ENCODE measurements around the gene TP53I11. TPM values are rescaled to one million over a fixed set of nuclear protein-coding genes. Genes with fewer than 3 reads are reported as not detected.

The TP53I11 gene
- total RNA-seq, 1 donor from 2014 or later = 83.6 TPM

DNA sequence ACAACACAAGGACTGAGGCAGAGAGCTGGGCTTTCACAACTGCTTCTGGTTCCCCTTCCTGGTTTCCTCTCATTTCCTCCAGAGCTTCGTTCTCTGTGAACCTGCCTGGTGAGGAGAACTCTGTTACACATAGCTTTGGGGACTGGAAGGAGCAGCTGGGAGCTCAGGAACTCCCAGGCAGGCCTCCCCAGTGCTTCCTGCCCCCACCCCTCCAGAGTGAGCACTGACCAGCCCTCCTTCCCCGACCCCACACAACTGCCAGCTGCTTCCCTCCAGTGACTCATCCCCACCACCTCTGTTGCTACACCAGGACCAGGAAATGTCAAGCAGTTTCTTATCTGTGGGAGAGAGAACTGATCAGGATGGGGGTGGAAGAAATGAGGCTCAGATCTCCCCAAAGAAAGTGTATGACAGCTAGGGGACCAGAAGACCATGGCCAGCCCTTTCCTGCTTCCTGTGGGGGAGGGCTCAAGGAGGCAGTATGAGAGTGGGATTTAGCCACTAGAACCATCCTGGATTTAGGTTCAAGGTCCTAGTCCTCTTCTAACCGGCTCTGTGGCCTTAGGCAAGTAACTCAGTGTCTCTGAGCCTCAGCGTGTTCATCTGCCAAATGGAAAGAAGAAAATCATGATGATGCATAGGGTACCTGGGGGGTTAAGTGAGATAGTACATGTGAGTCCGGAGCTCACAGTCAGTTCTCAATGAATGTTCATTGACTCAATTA, 4.5 kb upstream of the TP53I11 start:
- Mint-ChIP-seq H3K4me3 (peak overlapping the region; percentile 16), H3K27ac (ENCODE audit: unreplicated experiment) (no peak overlapping the region), H3K27me3 (ENCODE audit: low read depth) (peaks cover 45% of the 10 kb centered on the region), H3K9me3 (no peaks in the 10 kb centered on the region), H3K4me1 (peaks cover 61% of the 10 kb centered on the region), H3K36me3 (ENCODE audit: low read depth) (no peaks in the 10 kb centered on the region)
- TF ChIP-seq, protein P1, sequence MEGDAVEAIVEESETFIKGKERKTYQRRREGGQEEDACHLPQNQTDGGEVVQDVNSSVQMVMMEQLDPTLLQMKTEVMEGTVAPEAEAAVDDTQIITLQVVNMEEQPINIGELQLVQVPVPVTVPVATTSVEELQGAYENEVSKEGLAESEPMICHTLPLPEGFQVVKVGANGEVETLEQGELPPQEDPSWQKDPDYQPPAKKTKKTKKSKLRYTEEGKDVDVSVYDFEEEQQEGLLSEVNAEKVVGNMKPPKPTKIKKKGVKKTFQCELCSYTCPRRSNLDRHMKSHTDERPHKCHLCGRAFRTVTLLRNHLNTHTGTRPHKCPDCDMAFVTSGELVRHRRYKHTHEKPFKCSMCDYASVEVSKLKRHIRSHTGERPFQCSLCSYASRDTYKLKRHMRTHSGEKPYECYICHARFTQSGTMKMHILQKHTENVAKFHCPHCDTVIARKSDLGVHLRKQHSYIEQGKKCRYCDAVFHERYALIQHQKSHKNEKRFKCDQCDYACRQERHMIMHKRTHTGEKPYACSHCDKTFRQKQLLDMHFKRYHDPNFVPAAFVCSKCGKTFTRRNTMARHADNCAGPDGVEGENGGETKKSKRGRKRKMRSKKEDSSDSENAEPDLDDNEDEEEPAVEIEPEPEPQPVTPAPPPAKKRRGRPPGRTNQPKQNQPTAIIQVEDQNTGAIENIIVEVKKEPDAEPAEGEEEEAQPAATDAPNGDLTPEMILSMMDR (conservative IDR thresholded peaks at IDR 0.05) = no peak
- no peak for DNase-seq (ENCODE audit: low read depth, low spot score)

DNA sequence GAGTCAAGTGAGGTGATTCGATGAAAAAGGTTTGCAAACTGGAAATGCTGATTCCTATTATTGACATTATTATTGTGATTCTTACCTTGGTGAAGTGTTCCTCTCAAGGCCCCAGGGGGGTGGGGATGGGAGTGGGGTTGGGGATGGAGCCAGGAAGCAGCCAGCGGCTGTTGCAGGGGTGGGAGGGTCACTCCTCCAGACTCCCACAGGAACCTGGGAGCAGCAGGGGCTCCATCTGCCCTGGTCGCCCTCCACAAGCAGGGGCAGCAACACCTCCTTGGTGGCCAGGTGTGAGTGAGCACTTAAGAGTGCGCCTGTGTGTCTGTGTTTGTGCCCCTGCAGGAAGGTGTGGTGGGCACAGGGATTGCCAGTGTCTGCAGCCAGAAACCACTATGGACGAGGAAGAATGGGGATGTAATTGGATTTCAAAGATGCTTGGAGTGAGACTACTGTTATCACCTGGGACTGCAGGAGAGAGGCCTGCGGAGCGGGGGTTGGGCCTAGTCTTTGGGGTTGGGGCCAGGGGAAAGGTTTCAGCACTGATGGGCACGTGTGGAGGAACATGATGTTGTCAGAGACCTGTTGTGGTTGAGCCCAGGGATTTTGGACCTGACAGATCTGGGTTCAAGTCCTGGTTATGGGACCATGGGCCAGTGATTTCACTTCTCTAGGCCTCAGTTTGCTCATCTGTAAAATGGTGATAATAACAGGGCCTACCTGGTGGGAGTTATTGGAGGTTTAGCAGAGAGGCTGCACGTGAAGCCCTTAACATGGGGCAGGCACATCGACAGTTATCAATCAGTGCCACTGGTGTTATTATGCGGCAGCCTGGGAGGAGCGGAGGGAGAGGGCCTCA, 3.6 kb upstream of the TP53I11 start:
- TF ChIP-seq, protein P1 (conservative IDR thresholded peaks at IDR 0.05) = no peak
- no peak for DNase-seq (ENCODE audit: low read depth, low spot score)
- Mint-ChIP-seq H3K36me3 (ENCODE audit: low read depth) (no peaks in the 10 kb centered on the region), H3K4me1 (peaks cover 52% of the 10 kb centered on the region), H3K27ac (ENCODE audit: unreplicated experiment) (no peak overlapping the region), H3K4me3 (peak overlapping the region; percentile 74), H3K27me3 (ENCODE audit: low read depth) (peaks cover 40% of the 10 kb centered on the region), H3K9me3 (no peaks in the 10 kb centered on the region)

DNA sequence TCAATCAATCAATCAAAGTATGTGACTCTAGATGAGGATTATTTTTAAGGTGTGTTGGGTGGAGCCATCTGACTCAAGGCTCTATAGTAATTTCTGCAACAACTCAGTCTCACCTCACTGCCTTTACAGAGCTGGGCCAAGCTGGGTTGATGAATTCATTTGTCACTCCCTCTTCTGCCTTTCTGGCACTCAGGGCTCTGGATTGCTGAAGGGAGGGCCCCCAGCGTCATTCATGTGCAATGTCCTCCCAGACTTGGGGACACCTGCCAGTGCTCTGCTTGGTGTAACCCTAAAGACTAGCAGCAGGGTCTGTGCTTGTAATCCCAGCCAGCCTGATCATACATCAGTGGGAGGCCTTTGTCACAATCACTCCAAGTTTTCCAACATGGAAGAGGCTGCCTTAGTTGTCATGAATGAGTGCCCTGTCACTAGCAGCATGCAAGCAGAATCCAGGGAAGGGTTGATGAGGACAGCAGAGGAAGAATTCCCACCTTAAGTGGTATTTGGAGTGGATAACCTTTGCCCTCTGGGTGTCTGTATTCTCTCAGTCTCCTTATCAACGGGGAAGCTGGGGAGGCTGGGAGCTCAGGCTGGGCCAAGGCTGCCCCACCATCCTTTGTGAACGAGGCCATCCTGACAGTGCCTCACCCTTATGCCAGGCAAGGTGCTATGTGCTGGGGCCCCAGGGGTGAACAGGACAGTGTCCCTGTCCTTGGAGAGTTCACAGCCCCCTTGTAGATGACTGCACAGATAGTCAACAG, 2.0 kb upstream of the TP53I11 start:
- Mint-ChIP-seq H3K4me3 (peak overlapping the region; percentile 84), H3K9me3 (no peaks in the 10 kb centered on the region), H3K36me3 (ENCODE audit: low read depth) (no peaks in the 10 kb centered on the region), H3K27me3 (ENCODE audit: low read depth) (peaks cover 26% of the 10 kb centered on the region), H3K27ac (ENCODE audit: unreplicated experiment) (no peak overlapping the region), H3K4me1 (peaks cover 58% of the 10 kb centered on the region)
- TF ChIP-seq, protein P1 (conservative IDR thresholded peaks at IDR 0.05) = no peak
- DNase-seq (ENCODE audit: low read depth, low spot score) = no peak

DNA sequence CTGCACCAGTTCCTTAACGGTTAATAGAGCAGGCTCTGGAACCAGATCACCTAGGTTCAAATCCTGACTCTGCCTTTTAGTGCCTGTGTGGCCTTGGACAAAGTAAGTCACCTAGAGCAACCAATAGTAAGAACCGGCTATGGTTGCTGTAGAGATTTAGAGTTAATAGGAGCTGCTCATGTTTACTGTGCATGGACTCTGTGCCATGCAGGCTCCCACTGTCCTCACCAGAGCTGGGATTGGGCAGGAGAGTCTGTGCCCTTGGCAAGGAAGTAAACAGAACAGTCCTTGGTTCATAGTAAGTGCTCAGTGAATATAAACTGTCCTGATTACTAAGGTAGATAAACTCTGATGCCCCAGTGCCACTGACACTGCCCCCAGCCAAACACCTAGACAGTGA, 1.4 kb upstream of the TP53I11 start:
- DNase-seq (ENCODE audit: low read depth, low spot score) = no peak
- TF ChIP-seq, protein P1 (conservative IDR thresholded peaks at IDR 0.05) = no peak
- H3K27me3 Mint-ChIP-seq (ENCODE audit: low read depth) = peaks cover 22% of the 10 kb centered on the region
- H3K36me3 Mint-ChIP-seq (ENCODE audit: low read depth) = no peaks in the 10 kb centered on the region
- H3K4me3 Mint-ChIP-seq = peak overlapping the region; percentile 84
- H3K4me1 Mint-ChIP-seq = peaks cover 60% of the 10 kb centered on the region
- H3K27ac Mint-ChIP-seq (ENCODE audit: unreplicated experiment) = no peak overlapping the region
- no peaks in the 10 kb centered on the region for H3K9me3 Mint-ChIP-seq

DNA sequence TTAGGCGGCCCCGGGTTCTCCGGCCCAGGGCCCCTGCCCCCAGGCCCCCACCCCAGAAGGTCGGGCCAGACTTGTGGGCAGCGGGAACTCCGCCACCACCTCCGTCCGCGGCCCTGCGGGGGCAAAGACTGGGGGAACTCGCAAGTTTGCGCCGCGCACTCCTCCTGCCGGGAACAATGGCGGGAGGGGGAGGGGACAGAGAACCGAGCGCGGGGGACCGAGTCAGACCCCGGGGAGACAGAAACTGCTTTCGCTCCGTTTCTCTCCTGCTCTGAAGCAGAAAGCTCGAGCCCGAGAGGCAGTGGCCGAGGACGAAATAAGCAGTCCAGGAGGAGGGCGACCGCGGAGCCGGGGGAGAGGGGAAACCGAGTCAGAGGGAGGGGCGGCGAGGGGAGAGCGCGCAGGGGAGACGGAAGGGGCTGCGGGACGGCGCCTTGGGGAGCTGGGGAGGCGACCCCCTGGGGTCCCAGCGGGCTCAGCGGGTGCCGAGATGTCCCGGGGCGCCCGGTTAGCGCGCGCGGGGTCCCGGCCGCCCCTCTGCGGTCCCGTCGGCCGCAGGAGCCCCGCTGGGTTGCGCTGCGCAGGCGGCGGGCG, 555 bp downstream of the TP53I11 start:
- Mint-ChIP-seq H3K4me1 (peaks cover 61% of the 10 kb centered on the region), H3K9me3 (no peaks in the 10 kb centered on the region), H3K4me3 (peak overlapping the region; percentile 95), H3K36me3 (ENCODE audit: low read depth) (peaks cover 2% of the 10 kb centered on the region), H3K27ac (ENCODE audit: unreplicated experiment) (no peak overlapping the region), H3K27me3 (ENCODE audit: low read depth) (peaks cover 8% of the 10 kb centered on the region)
- TF ChIP-seq, protein P1 (conservative IDR thresholded peaks at IDR 0.05) = no peak
- peak; percentile 63 for DNase-seq (ENCODE audit: low read depth, low spot score)
